Putamen (tissue), 1 donor: ENCODE data around the gene CEP97.
"Not testable (repeated sequence)": the region's sequence is repeated elsewhere in the genome, so short reads cannot be mapped to it uniquely, and the experiment has no call there.

ENCODE experiments used
- DNase-seq: peaks from one replicate; pipeline ENCODE4 v3.0.0-alpha.2; 2016; ENCODE audit warnings: low spot score

Gene CEP97, protein sequence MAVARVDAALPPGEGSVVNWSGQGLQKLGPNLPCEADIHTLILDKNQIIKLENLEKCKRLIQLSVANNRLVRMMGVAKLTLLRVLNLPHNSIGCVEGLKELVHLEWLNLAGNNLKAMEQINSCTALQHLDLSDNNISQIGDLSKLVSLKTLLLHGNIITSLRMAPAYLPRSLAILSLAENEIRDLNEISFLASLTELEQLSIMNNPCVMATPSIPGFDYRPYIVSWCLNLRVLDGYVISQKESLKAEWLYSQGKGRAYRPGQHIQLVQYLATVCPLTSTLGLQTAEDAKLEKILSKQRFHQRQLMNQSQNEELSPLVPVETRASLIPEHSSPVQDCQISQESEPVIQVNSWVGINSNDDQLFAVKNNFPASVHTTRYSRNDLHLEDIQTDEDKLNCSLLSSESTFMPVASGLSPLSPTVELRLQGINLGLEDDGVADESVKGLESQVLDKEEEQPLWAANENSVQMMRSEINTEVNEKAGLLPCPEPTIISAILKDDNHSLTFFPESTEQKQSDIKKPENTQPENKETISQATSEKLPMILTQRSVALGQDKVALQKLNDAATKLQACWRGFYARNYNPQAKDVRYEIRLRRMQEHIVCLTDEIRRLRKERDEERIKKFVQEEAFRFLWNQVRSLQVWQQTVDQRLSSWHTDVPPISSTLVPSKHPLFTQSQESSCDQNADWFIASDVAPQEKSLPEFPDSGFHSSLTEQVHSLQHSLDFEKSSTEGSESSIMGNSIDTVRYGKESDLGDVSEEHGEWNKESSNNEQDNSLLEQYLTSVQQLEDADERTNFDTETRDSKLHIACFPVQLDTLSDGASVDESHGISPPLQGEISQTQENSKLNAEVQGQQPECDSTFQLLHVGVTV

DNA sequence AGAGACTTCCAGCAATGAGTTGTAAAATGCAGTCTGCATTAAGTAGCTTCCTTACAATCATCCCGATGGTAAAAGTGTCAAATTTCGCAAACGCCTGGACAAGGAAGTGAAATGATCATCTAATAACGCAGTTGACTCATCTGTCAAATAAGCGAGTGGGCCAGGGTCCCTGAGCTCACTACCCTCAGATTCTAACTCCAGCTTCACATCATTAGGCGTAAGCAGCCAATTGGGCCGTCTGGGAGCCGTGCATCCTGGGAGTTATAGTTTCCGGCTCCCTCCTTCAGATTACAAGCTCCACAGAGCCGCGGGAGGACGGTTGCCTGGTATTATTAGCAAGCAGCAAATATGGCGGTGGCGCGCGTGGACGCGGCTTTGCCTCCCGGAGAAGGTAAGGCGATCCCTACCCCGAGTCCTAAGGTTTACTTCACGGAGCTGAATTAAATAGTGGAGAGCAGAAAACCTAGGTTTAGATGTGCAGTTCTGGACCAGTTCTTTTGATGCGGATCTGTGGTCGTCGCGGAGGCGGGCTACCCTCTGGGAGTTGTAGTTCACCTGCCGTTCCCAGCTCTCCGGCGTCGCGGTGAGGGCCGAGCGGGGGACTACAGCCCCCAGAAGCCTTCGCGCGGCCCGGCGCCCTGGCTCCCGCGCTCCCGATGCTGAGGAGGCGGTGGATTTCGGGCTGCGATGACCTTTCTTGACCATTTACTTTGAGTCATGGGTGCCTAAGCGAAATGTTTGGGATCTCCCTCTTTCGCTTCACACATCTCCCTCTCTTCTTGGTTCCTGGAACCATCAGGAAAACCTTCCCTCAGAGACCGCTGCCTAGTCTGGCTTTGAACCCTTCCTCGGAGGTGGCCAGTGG lies at the start of gene CEP97:
Gene CEP97 (plus strand): TSS at position 286 of the 865 bp plus-strand sequence. CDS start 63 bp downstream, at position 349.
- DNase-seq, result peak; percentile 94

DNA sequence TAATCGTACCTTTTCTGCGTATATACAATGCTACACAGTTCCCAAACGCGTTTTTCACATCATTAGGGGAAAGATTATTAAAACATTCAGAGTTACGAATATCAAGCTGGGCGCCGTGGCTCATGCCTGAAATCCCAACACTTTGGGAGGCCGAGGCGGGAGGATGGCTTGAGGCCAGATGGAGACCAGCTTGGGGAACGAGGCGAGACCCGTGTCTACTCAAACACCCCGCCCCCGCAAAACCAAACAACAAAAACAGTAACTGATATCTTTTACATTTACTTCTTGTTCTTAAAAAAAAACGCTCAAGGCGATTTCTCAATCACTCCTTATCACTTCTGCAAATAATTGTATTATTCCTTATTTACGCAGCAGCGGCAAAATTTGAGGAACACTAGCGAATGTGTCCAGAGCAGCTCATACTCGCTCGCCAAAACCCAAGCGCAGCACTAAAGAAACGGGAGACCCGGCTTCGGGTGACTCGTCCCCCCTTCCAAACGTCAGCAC lies 48.7 kb upstream of the CEP97 start:
- DNase-seq, result no peak

DNA sequence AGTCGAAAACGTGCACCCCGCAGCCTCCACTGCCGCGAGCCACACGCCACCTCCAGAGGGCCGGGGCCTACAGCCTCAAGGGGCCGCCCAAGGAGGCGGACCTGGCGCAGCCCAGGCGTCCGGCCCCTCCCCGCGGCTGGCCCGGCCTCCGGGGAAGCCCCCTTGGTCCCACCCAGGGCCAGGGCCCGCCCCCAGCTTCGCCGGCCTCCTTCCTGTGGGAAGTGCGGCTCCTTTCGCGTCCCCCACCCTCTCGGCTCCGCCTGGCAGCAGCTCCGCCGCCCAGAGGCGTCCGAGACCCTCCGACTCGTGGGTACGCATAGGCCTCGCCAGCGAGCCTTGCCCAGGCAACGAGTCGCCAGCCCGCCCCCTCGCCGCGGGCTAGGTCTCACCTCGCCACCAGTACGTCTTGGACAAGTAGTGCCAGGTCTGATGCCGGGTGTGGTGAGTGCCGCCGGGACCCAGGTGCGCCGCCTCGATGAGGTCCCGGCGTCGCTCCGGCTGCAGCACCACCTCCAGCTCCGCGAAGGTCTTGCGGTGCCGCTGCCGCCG lies 48.1 kb upstream of the CEP97 start:
- DNase-seq, result peak; percentile 88

DNA sequence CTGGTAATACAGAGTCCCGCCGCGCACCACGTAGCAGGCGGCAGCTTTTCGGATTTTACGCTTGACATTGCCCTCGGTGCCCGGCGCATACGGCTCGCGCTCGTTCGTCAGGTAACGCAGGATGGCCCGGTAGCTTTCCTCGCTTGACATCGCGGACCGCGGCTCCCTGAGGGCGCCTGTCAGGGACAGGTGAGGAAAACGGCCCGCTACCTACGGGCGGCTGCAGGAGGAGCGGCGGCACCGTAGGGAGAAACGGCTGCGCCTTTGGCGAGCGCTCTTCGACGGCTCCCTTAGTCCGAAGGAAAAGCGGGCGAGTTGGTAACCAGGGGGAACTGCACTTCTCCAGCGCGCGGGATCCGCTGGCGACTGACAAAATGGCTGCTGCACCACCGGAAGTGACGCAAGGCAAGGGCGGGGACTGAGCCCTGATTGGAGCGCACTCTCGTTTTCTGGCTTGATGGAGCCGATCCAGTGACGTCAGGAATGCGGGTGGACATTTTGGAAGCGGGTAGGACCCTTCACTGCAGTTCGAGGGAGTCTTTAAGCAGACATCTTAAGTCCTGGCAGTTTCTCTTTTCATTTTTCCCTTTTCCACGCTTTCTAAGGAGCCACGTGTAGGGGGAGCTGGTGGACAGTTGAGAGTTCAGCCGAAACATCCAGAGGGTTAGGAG lies 47.5 kb upstream of the CEP97 start, which contains the start of gene ZBTB11:
Gene ZBTB11 (minus strand): TSS at position 368 of the 671 bp plus-strand sequence. CDS start 218 bp downstream, at position 150.
- peak; percentile 100 for DNase-seq

GRCh38 chr3:101677436-101678286 lies 46.8 kb upstream of the CEP97 start:
- DNase-seq, result no peak

DNA sequence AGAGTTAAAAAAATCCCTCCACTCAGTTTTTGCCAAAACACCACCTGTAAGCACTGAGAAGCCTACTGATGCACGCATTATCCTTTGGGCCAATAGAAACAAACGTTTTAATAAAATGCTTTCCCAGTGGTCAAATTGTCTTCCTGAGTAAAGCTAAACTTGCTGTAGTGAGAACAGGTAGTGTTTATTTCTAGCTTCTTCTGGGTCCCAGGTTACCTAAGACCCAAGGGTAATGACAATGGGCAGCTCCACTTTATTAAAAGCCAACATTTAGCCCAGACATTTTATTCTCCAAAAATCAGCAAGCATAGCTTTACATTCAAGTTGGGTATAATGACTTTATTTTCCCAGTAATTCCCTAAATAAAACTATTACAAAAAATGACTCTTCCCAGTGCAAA lies 45.6 kb upstream of the CEP97 start:
- DNase-seq, result not testable (repeated sequence)

- no peak for DNase-seq
Observed at GRCh38 chr3:101680466-101680865, 43.9 kb upstream of the CEP97 start.

DNA sequence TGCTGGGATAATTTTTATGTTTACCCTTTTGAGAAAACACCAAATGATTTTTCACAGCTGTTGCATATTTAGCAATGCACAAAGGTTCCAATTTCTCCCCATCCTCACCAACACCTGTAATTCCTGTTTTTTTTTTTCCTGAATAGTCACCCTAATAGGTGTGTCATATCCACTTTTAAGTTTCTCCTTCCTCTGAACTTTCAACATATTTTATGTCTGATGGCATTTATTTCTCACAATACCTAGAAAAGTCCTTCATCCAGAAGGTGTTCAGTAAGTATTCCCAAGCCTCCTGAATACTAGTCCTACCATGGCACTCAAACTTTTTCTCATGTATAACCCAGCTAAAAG lies 39.4 kb upstream of the CEP97 start:
- DNase-seq, result no peak

DNA sequence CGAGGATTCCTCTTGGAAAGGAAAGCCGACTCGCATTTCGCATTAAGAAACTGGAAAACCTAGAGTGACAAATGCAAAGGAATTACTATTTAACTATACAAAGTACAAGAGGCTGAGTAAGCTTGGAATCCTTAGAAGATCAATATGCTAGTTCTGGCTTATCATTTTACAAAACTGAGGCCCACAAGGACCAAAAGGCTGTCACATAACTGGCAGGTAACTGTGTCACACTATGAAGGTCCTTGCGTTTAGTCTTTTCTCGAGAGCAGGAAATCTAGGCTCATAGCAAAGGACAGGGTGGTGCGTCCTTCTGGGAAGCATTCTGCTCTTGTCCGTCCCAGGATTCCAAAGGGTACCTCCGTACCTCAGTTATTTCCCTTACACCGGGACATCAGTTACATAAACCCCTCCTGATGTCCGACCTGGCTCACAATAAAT lies 38.5 kb upstream of the CEP97 start:
- no peak for DNase-seq

DNA sequence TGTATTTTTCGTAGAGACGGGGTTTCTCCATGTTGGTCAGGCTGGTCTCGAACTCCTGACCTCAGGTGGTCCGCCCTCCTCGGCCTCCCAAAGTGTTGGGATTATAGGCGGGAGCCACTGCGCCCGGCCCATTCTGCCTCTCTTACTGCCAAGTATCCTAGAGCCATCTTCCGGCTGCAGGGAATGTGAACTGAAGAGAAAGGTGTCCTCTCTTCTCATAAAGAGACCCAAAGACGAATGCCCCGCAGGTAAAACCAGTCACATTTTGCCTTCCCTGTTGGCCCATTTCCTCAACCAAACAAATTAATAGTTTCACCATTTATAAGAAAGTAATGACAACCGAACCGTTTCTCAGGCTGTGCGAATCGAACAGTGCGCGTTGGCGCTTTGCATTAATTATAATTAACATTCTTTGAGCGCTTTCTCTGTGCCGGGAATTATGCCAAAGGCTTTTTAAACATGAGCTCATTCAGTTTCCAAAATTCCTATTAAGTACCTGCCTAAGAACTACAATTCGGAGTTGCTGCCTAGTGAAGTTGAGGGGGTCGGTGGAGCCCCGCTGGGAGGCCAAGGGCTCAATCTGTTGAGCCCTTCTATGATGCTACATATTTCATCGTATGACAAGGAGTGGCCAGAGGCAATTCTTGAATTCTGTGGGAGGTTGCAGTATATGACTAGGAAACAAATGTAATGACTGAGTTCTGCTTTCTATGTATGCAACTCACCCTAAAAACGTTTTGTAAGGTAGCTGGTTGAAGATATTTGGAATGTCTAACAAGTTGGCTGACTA lies 37.1 kb upstream of the CEP97 start:
- peak; percentile 41 for DNase-seq

GRCh38 chr3:101689286-101689685 lies 35.1 kb upstream of the CEP97 start:
- no peak for DNase-seq

GRCh38 chr3:101690972-101691371 lies 33.4 kb upstream of the CEP97 start:
- DNase-seq, result no peak

DNA sequence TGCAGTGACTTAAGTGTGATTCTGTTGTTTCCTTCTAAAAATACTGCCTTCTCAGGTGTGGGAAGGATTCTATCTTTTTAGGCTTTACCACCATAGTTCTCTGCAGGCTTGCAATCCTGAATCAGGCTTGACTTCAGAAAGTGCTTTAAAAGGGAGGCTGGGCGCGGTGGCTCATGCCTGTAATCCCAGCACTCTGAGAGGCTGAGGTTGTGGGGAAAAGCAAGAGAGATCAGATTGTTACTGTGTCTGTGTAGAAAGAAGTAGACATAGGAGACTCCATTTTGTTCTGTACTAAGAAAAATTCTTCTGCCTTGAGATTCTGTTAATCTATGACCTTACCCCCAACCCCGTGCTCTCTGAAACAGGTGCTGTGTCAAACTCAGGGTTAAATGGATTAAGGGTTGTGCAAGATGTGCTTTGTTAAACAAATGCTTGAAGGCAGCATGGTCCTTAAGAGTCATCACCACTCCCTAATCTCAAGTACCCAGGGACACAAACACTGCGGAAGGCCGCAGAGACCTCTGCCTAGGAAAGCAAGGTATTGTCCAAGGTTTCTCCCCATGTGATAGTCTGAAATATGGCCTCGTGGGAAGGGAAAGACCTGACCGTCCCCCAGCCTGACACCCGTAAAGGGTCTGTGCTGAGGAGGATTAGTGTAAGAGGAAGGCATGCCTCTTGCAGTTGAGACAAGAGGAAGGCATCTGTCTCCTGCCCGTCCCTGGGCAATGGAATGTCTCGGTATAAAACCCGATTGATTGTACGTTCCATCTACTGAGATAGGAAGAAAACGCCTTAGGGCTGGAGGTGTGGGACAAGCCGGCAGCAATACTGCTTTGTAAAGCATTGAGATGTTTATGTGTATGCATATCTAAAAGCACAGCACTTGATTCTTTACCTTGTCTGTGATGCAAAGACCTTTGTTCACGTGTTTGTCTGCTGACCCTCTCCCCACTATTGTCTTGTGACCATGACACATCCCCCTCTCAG lies 32.4 kb upstream of the CEP97 start:
- not testable (repeated sequence) for DNase-seq

GRCh38 chr3:101693540-101693939 lies 30.9 kb upstream of the CEP97 start:
- not testable (repeated sequence) for DNase-seq

- not testable (repeated sequence) for DNase-seq
Observed at GRCh38 chr3:101694836-101695235, 29.6 kb upstream of the CEP97 start.

DNA sequence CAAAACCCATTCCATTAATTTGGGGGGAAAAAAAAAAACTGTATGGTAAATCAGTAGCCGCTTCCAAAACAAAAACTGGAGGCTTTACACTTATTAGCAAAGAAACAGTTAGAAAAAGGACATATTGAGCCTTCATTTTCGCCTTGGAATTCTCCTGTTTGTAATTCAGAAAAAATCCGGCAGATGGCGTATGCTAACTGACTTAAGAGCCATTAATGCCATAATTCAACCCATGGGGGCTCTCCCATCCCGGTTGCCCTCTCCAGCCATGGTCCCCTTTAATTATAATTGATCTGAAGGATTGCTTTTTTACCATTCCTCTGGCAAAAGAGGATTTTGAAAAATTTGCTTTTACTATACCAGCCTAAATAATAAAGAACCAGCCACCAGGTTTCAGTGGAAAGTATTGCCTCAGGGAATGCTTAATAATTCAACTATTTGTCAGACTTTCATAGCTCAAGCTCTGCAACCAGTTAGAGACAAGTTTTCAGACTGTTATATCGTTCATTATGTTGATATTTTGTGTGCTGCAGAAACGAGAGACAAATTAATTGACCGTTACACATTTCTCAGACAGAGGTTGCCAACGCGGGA lies 28.5 kb upstream of the CEP97 start:
- DNase-seq, result peak; percentile 75
